Measurements from ENCODE around the gene PRKCE. TPM values are rescaled to one million over a fixed set of nuclear protein-coding genes. Genes with fewer than 3 reads are reported as not detected.

Gene PRKCE
- total RNA-seq, 1 experiment from 2014 or later, result 14.8 TPM

- Histone ChIP-seq H3K27ac (ENCODE audit: low read depth, low read length) (no peak overlapping the region), H4K20me1 (ENCODE audit: insufficient read depth) (no peaks in the 10 kb centered on the region), H2AFZ (ENCODE audit: low read depth, low read length, poor library complexity, severe bottlenecking) (no peak overlapping the region), H3K4me3 (replicated peaks in 1 of 2; ENCODE audit: low read depth in 1 of 2, low read length in 2 of 2) (no peak overlapping the region), H3K4me2 (ENCODE audit: low read length) (no peak overlapping the region), H3K4me1 (ENCODE audit: control insufficient read depth in 1 of 2, insufficient read depth in 2 of 2, low read length in 2 of 2) (no peaks in the 10 kb centered on the region), H3K9ac (ENCODE audit: low read length) (no peak overlapping the region), H3K9me2 (ENCODE audit: insufficient read depth) (no peaks in the 10 kb centered on the region), H3K9me3 (ENCODE audit: control insufficient read depth in 1 of 2, insufficient read depth in 1 of 2, low read depth in 1 of 2, low read length in 2 of 2) (no peaks in the 10 kb centered on the region), H3K79me2 (ENCODE audit: insufficient read depth, low read length) (no peaks in the 10 kb centered on the region), H3K36me3 (ENCODE audit: control insufficient read depth in 1 of 2, insufficient read depth in 2 of 2, low read length in 2 of 2) (no peaks in the 10 kb centered on the region), H3K27me3 (ENCODE audit: insufficient read depth, low read length) (no peaks in the 10 kb centered on the region)
- DNase-seq (ENCODE audit: low read depth, low spot score) (no peak), ATAC-seq (no peak)
- no peak for TF ChIP-seq FOSL1 (IDR thresholded peaks at IDR 0.05; ENCODE audit: low read depth)
- no peak for TF ChIP-seq EZH2 (IDR thresholded peaks at IDR 0.05)
- TF ChIP-seq EZH2phosphoT487 (IDR thresholded peaks at IDR 0.05; ENCODE audit: borderline replicate concordance), result no peak
- no peak for TF ChIP-seq ZFX (IDR thresholded peaks at IDR 0.05)
- no peak for TF ChIP-seq RAD21 (IDR thresholded peaks at IDR 0.05; ENCODE audit: low read depth)
- no peak for TF ChIP-seq POLR2AphosphoS5 (IDR thresholded peaks at IDR 0.05; ENCODE audit: low read depth, low read length)
- no TSS peak for BruUV-seq (replicated peaks)
- intact Hi-C loops (cut with micrococcal nuclease), result no loop called here
- ChIA-PET RAD21 (ENCODE audit: low non-redundant PET in 1 of 2, low total read pairs in 2 of 2, uncharacterized antibody in 2 of 2, unreplicated experiment in 2 of 2) (no interaction called here), POLR2A (no interaction called here), CTCF (no interaction called here)
These were observed 372.8 kb downstream of the PRKCE start for GRCh38 chr2:46024146-46024779.

DNA sequence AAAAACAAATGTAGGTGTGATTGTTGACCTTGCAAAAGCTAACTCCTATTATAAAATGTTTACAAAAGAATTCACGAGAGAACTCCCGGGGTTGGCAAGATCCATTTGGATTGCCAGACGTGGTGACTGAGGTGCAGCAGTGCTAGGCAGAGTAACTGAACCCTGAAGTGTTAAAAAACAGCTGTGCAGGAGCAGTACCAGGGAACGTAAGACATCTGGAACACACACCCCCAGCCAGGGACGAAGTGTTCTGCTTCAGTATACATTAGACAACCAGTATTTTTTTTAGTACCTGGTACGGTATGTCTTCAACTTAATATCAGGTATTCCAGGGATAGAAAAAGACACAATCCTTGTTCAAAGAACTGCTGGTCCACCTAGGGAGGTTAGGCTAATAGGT, 373.6 kb downstream of the PRKCE start:
- no peaks in the 10 kb centered on the region for H3K9me3 ChIP-seq (ENCODE audit: control insufficient read depth in 1 of 2, insufficient read depth in 1 of 2, low read depth in 1 of 2, low read length in 2 of 2)
- H3K4me2 ChIP-seq (ENCODE audit: low read length), result no peak overlapping the region
- ATAC-seq (no peak), DNase-seq (ENCODE audit: low read depth, low spot score) (no peak)
- no TSS peak for BruUV-seq (replicated peaks)
- H3K27ac ChIP-seq (ENCODE audit: low read depth, low read length), result no peak overlapping the region
- H3K9me2 ChIP-seq (ENCODE audit: insufficient read depth), result no peaks in the 10 kb centered on the region
- no peak overlapping the region for H3K9ac ChIP-seq (ENCODE audit: low read length)
- H3K79me2 ChIP-seq (ENCODE audit: insufficient read depth, low read length), result no peaks in the 10 kb centered on the region
- ChIA-PET RAD21 (ENCODE audit: low non-redundant PET in 1 of 2, low total read pairs in 2 of 2, uncharacterized antibody in 2 of 2, unreplicated experiment in 2 of 2) (no interaction called here), CTCF (no interaction called here), POLR2A (no interaction called here)
- H3K36me3 ChIP-seq (ENCODE audit: control insufficient read depth in 1 of 2, insufficient read depth in 2 of 2, low read length in 2 of 2), result no peaks in the 10 kb centered on the region
- H3K4me1 ChIP-seq (ENCODE audit: control insufficient read depth in 1 of 2, insufficient read depth in 2 of 2, low read length in 2 of 2), result no peaks in the 10 kb centered on the region
- H2AFZ ChIP-seq (ENCODE audit: low read depth, low read length, poor library complexity, severe bottlenecking), result no peak overlapping the region
- H3K4me3 ChIP-seq (replicated peaks in 1 of 2; ENCODE audit: low read depth in 1 of 2, low read length in 2 of 2), result no peak overlapping the region
- no peaks in the 10 kb centered on the region for H3K27me3 ChIP-seq (ENCODE audit: insufficient read depth, low read length)
- no peaks in the 10 kb centered on the region for H4K20me1 ChIP-seq (ENCODE audit: insufficient read depth)
- intact Hi-C loops (cut with micrococcal nuclease), result no loop called here
- no peak for TF ChIP-seq CEBPB (IDR thresholded peaks at IDR 0.05; ENCODE audit: low read depth)
- TF ChIP-seq RAD21 (IDR thresholded peaks at IDR 0.05; ENCODE audit: low read depth), result no peak
- TF ChIP-seq, protein P1, sequence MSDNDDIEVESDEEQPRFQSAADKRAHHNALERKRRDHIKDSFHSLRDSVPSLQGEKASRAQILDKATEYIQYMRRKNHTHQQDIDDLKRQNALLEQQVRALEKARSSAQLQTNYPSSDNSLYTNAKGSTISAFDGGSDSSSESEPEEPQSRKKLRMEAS (IDR thresholded peaks at IDR 0.05), result no peak
- TF ChIP-seq POLR2A (IDR thresholded peaks at IDR 0.05; ENCODE audit: borderline replicate concordance, extremely low read depth, insufficient read depth, insufficient read length), result no peak
- TF ChIP-seq ELF1 (IDR thresholded peaks at IDR 0.05; ENCODE audit: borderline replicate concordance, low read depth), result no peak
- TF ChIP-seq CBX3 (IDR thresholded peaks at IDR 0.05; ENCODE audit: low read depth), result no peak
- TF ChIP-seq FOSL1 (IDR thresholded peaks at IDR 0.05; ENCODE audit: low read depth), result no peak
- TF ChIP-seq POLR2AphosphoS5 (IDR thresholded peaks at IDR 0.05; ENCODE audit: low read depth, low read length), result no peak
- TF ChIP-seq, protein P2, sequence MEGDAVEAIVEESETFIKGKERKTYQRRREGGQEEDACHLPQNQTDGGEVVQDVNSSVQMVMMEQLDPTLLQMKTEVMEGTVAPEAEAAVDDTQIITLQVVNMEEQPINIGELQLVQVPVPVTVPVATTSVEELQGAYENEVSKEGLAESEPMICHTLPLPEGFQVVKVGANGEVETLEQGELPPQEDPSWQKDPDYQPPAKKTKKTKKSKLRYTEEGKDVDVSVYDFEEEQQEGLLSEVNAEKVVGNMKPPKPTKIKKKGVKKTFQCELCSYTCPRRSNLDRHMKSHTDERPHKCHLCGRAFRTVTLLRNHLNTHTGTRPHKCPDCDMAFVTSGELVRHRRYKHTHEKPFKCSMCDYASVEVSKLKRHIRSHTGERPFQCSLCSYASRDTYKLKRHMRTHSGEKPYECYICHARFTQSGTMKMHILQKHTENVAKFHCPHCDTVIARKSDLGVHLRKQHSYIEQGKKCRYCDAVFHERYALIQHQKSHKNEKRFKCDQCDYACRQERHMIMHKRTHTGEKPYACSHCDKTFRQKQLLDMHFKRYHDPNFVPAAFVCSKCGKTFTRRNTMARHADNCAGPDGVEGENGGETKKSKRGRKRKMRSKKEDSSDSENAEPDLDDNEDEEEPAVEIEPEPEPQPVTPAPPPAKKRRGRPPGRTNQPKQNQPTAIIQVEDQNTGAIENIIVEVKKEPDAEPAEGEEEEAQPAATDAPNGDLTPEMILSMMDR (IDR thresholded peaks at IDR 0.05 in 2 of 3, conservative IDR thresholded peaks at IDR 0.05 in 1 of 3; ENCODE audit: borderline replicate concordance in 1 of 3, insufficient read depth in 1 of 3, low read depth in 2 of 3, low read length in 2 of 3), result no peak
- TF ChIP-seq TCF7L2 (IDR thresholded peaks at IDR 0.05; ENCODE audit: borderline replicate concordance, extremely low read depth, insufficient read depth, insufficient read length), result no peak
- TF ChIP-seq, protein P3, sequence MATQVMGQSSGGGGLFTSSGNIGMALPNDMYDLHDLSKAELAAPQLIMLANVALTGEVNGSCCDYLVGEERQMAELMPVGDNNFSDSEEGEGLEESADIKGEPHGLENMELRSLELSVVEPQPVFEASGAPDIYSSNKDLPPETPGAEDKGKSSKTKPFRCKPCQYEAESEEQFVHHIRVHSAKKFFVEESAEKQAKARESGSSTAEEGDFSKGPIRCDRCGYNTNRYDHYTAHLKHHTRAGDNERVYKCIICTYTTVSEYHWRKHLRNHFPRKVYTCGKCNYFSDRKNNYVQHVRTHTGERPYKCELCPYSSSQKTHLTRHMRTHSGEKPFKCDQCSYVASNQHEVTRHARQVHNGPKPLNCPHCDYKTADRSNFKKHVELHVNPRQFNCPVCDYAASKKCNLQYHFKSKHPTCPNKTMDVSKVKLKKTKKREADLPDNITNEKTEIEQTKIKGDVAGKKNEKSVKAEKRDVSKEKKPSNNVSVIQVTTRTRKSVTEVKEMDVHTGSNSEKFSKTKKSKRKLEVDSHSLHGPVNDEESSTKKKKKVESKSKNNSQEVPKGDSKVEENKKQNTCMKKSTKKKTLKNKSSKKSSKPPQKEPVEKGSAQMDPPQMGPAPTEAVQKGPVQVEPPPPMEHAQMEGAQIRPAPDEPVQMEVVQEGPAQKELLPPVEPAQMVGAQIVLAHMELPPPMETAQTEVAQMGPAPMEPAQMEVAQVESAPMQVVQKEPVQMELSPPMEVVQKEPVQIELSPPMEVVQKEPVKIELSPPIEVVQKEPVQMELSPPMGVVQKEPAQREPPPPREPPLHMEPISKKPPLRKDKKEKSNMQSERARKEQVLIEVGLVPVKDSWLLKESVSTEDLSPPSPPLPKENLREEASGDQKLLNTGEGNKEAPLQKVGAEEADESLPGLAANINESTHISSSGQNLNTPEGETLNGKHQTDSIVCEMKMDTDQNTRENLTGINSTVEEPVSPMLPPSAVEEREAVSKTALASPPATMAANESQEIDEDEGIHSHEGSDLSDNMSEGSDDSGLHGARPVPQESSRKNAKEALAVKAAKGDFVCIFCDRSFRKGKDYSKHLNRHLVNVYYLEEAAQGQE (IDR thresholded peaks at IDR 0.05; ENCODE audit: low read depth), result no peak
- no peak for TF ChIP-seq JUND (IDR thresholded peaks at IDR 0.05)
